DMS79 treated with DMSO at 0.1 percent for 48 hours (cell line): ENCODE results near the gene ATP13A1.

Experiments used
- DNase-seq: peaks from one replicate; lab custom pipeline; 2025; lab: John Stamatoyannopoulos, UW

The ATP13A1 gene

DNA sequence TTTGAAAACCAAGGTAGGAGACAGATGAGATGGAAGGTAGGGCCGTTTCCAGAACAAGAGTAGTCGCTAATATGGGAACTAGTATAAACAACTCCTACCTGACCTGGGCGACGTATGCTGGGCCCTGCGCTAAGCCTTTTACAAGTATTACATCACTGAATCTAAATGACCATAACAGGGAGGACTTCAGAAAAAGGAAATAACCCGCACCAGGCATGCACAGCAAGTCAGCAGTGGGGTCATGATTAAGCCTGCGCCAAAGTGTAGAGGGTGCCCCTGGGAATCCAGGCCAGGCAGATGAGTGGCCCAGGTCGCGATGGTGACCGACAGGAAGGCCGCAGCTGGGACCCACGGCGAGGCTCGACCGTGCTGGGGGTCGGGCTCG, 613 bp downstream of the ATP13A1 start:
- no peak for DNase-seq

DNA sequence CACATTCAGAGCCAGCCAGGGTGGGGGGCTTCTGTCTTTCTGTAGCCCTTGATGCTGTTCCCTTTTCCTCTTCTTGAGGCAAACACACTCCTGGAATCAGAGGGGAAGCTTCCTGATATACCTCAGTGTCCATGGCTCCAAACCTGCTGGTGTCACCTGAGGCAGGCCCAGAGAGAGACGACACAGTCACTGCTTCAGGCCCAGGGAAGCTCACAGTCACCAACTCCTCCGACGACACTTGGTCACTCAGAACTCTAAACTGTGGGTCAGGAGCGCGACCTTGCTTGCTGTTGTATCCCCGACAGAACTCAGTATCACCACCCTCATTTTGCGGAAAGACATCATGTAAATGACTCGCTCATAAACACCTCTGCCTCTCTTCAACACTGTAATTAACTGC, 1.1 kb downstream of the ATP13A1 start:
- DNase-seq: no peak

DNA sequence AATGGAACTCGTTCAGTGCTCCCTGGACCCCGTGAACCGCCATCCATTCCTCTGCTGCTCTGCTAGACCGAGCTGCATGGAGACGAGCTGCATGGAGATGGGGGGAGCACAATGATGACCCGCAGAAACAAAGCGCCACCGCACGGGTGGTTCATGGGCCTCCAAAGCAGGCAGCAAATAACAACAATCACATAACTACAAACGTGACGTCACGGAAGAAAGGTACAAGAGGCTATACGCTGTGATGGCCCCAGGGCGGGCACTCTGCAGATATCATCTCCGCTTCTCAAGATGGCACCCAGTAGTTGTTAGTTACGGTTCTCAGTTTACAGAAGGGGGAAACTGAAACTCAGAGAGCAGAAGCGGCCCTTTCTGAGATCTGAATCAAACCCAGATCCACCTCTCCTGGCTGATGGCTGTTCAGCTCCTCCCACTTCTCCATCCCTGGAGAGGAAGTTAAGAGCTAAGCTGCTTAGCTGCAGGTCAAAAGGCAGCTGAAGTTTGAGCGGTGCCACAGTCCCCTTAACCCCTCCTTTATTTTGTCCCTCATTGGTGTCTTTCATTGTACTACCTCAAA, 1.7 kb downstream of the ATP13A1 start:
- no peak for DNase-seq

DNA sequence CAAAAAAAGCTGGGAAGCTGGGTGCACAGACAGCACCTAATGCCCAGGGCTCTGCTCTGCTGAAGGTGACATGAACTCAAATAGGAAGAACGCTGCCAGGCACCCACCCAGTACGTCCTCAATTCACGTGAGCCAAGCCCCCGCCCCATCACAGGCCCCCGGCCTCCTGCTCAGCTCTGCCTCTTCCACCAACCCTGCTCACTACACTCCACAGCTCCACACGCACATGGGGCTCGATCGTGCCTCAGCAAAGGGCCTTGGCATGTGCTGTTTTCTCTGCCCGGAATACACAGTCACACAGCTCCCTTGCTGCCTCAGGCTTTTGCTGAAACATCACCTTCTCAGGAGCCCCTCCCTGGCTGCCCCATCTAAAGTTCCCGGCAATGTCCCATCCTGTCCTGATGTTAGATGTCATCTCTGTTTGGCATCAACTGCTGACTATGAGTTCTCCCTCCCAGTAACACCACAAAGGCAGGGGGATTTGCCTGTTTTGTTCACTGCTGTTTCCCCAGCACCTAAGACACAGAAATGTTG, 2.3 kb downstream of the ATP13A1 start:
- no peak for DNase-seq

DNA sequence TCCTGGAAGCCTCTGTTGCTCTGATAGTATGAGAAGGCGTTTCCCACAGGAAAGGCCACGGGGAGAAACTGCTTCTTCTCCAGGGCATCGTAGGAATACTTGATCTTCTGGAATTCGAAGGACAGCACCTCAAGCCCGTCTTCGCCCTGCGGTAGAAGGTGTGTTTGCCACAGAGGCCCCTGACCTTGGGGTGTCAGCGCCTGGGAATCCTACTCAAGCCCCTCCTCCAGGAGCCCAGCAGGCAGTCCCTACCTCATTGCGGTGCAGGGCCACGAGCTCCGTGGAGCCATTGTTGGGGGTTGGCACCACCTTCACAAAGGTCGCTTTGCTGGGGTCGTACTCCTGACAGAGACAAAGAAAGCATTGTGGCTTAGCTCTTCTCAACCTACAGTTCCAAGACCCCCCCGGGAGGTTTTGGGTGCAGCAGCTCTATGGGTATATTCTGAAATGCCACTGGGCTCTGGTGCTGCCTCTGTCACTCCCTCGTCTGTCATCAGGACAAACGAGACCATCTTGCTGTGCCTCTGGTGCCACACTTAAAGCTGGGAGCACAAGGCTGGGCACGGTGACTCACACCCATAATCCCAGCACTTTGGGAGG, 3.7 kb downstream of the ATP13A1 start:
- no peak for DNase-seq

DNA sequence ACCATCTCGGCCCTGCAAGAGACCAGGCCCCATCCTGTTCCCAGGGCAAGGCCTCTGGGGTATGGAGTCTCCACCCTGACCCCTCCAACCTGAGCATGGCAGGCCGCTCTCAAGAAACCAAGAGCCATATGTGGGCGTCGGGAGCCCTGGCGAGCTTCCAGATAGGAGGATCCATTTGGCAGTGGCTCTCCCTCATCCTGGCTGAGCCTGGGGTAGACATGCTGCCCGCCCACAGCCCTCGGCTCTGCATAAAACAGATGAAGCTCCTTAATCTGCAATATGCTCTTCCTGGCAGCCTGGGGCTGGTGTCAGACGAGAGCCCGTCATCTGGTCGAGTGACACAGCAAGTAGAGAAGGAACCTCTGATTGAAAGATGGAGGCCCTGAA, 6.1 kb downstream of the ATP13A1 start:
- no peak for DNase-seq

DNA sequence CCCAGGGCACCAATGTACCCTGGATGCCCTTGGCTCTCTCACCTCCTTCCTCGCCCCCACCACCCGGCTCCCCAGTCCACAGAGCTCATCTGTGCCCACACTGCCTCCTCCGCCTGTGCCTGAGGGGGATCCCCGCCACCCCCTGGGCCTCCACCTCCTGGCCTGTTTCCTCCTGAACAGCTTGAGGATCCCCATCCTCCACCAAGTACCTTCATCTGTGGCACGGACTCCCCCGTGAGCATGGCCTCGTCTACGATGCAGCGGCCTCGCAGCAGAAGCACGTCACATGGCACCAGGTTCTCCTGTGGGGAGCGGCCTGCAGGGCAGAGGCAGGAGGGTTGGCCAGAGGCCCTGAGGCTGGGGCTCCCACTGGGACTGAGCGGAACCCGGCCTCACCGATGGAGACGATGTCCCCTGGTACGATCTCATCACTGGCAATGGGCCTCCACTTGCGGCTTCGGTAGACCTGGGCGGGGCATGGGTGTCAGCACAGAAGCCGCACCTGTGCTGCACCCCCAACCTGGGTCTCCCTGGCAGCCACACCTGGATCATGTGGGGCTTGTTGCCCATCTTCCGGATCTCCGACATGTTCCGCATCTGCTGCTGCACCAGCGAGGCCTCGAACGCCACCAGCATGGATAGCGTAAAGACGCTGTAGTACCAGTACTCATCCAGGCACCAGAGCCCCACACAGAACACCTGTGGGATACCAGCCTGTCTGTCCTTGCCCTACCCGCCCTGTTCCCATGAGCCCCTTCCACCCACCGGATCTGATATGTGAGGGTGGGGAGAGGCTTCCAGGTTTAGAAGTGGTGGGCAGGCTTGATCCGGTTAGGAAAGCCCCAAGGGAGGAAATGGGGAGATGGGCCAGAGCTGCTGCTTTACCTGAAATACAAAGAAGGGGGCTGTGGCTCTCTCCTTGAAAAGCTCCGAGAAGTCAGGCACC, 6.8 kb downstream of the ATP13A1 start:
- DNase-seq: no peak

DNA sequence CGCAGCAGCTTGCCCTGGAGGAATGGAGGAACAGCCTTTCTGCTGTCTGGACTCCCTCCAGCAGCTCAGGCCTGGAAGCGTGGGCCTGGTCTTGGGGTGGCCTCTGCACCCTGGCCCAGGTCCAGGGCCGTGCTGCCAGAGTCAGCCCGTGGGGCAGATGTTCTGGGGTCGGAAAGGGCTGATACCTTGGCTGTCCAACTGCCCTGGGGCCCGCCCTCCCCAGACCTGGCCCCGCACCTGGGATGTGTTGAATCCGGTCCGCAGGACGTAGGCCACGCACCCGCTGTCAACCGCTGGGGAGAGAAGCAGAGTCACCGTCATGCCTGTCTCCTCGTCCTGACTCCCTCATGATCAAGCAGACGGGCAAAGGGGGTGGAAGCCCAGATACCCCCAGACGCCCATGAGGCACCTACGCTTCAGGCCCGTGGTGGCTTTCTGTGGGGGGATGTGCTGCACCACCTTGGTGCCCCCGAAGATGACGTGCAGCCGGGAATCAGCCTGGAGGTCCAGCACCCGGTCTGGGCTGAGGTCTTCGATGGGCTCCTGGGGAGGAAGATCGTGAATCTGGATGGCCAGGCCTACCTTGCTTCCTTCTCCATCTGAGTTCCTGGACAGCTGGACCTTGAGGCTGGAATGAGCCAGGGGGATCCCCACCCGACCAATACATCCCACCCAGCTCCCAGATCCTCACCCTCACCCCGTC, 7.7 kb downstream of the ATP13A1 start:
- DNase-seq: no peak

DNA sequence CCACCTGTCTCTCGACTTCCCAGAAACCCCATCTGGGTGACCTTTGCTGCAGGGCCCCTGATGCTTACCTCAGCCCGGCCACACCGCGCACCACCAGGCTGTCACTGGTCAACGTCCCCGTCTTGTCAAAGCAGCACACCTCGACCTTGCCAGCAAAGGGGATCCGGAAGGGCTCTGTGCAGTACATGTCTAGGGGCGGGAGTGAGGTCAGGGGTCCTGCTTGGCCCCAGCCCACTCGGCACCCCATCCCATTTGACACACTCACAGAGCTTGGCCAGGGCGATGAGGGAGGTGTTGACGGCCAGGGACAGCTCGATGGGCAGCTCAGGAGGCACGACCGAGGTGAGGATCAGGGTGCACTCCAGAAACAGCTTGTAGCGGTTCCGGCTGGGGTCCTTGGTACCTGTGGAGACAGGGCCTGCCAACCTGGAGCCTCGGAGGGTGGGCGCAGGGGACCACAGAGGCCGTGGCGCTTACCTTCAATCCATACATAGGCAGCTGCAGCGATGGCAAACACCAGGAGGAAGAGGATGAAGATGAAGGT, 8.4 kb downstream of the ATP13A1 start:
- DNase-seq: no peak

DNA sequence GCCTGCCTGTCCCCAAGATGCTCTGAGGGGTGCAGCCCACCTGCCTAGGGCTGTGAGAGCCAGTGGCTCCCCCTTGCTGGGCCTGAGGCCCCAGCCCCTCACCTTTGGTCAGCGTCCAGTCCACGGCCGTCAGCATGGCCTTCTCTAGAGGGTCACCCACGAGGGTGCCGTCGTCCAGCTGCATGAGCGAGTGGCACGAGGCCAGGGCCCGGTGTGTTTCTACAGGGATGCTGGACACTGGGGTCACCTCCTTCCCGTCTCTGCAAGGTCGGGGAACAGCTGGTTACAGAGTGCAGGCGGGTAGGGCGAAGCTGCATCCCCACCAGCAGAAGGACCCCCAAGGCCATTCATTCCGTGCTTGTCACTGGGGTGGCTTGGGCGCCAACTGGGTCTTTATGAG, 9.0 kb downstream of the ATP13A1 start:
- DNase-seq: no peak

DNA sequence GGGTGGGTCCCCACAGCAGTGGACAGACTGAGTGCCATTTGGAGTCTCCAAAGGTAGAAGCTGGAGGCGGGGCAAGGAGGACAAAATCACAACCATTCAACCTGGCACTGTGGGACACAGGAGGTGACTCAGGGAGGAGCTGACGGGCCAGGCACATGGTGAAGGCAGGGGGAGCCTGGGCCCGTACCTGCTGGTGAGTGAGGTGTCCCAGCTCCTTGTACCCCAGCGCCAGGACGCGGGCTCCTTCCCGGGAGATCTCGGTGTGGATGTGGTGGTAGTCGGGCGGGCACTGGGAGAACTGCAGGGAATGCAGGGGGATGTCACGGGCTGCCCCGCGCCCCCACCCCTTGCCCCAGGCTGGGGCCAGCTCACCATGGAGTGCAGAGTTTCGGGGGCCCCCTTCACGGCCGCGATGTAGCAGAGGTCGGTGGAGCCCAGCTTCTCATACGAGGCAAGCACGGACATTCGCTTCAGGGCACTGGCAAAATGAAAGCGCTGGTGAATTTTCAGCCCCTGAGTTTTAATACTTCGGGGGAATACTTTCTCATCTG, 9.8 kb downstream of the ATP13A1 start:
- DNase-seq: no peak

DNA sequence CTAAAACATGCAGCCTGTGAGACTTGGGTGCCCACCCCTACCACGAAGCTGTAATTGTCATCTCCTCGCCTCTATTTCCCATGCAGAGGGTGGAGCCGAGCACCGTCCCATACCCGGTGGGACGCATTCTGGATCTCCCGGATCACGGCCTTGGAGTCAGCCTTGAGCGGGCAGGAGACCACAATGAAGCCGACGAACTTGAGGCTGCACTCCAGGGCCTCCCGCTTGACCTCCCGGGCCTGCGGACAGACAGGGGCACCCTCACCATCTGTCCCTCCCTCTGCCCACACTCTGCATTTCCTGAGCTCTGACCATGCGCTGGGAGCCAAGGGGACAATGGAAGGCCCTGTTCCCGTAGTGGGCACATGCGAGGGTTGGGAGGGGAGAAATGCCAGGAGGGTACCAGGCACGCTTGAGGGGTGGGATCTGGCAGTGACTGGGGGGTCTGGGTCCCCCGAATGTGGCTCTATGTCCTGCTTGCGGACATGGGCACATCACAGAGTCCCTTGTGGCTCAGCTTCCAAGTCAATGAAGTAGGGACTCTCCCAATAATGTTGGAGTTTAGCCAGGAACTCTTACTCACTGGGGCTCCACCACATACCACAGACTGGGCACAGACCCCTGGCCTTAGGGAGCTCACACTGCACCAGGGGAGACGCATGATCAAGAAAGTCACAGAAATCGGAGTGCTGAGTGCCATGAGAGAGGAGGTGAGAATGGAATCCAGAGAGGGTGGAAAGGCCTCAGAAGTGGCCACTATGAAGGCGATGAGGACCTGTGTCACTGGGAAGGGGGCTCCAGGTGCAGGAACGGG, 10.8 kb downstream of the ATP13A1 start:
- no peak for DNase-seq

DNA sequence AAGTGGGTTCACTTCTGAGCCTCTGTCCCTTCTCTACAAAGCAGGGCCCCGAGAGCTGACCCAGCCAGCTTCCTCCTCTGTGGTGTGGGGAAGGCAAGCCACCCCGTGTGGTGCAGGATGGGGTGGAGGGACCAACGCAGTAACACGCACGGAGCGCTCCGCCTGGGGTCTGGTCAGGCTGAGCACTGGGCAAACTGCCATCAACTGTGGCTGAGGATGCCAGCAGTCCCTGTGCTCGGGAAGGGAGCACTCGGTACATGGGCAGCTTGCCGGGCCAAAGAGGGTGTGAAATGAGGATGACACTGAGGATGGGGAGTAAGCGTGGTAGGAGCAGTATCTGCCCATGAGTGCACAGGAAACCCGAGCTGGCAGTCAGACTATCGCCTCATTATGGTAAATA, 12.4 kb downstream of the ATP13A1 start:
- no peak for DNase-seq

DNA sequence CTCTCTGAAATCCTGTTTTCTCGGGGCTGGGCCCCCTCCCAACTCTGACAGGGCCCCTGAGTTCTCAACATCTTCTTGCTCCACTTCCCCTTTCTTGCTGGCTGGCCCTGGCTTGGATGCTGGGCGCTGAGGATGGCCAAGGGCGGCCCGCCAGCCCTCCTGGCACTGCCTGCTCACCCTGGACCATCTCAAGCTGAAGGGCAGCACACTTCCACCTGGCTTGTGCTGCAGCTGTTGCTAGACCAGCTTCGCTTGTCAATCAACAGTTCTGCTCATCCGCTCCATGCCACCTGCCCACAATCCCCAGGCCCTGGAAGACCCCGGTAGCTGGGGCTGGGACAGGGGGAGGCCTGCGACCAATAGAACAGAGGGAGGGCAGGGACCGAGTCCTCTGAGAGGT, 13.1 kb downstream of the ATP13A1 start:
- DNase-seq: no peak

DNA sequence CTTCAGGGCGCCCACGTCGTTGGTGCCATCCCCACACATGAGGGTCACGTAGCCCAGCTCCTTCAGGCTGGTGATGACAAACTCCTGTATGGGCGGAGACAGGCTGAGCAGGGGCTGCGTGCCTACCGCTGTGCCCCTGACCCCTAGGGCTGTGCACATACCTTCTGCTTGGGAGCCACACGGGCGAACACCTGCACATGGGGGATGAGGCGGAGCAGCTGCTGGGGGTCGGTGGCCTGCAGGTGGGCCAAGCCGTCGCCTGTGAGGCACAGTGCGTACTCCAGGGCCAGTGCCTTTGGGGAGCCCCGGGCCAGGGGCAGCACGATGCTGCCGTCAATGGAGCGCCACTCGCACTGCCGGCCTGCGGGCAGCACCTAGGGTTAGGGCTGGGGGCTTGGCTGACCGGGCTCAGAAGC, 13.9 kb downstream of the ATP13A1 start:
- DNase-seq: no peak

DNA sequence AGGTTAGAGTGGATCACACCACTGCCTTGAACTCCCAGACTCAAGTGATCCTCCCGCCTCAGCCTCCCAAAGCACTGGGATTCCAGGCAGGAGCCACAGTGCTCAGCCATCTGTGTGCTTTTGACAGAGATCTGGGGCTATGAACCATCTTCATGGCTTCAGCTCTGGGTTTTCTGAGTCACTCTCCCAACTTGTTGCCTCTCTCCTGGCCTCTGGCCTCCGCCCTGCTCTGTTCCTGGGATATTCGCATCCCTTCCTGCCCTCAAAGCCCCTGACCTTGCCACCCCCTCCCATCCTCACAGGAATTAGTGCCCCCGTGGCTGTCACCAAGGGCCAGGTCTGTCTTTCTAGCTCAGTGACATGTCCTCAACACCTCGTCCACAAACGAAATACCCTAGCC, 14.3 kb downstream of the ATP13A1 start:
- DNase-seq: no peak

DNA sequence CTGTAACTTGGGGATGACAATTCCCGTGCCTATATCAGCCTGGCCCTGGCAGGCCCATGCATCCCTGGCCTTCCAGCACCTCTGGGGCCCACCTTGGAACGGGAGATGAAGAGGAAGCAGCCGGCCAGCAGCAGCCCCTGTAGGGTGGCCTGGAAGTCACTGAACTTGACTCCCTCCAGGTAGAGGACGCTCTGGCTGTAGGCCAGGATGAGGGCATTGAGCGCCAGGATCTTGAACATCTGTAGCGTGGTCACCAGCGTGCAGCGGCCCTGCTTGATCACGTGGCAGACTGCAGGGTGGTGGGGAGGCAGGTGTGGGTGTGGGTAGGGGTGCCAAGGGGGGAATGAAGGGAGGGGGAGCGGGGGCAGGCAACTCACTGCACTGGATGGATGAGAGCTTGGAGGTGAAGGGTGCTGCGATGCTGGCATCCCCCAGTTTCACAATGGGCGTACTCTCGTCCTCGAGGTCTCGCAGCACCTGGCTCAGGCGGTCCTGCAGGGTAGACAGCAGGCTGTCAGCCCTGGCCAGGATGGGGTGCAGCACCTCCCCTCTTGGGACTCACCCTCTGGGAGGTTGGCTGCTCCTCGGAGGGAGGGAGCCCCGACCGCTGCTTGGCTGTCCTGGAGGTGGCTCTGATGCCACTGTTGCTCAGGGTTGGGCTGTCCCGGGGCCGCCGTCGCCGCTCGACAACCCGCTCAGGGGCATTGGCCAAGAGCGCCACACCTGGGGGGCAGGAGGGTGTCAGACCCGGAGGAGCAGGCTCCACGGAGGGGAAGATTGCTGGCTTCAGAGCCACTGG, 16.2 kb downstream of the ATP13A1 start:
- DNase-seq: no peak

DNA sequence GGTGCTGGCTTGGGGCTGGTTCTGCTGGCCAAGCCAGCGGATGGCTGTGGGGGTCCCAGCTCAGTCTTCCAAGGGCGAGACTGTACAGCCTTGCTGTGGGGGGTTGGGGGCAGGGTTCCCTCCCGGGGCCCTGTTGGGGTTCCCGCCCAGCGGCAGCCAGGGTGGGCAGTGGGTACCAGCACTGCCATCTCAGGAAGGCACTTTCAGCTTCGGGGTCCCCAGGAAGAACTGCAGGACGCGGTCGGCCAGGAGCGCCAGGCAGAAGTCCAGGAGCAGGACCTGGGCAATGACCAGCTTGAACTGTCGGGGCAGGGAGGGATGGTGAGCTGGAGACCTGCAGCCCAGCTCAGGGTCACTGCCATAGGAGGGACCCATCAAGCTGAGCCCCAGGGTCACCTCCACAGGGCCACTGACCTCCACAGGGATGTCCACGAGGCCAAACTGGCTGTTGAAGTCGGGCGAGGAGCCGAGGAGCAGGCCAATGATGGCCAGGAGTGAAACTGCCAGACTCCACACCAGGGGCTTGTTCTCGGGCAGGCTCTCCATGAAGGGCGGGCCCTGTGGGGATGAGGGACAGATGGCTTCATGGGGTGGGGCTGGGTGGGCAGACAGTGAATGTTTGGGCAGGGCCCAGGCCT, 18.1 kb downstream of the ATP13A1 start:
- DNase-seq: no peak

DNA sequence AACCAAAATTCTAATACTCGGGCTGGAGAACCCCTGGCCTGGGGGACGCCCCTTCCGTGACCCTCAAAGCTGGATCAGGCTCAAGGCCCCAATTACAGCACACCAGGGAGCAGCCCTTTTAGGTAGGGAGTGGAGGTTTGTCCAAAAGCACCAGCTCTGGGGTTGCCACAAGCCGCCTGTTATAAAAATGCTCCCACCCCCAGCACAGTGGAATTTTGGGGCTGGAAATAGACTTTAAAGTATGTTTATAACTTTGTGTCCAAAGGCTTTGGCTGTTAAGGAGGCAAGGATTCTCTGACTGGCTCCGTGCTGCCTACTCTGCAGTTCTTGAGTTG, 19.5 kb downstream of the ATP13A1 start:
- DNase-seq: no peak
